OCI-LY7 (cell line): ENCODE measurements around the gene ZNF774. TPM values are rescaled to one million over a fixed set of nuclear protein-coding genes. Genes with fewer than 3 reads are reported as not detected.

Experiments used
- BruUV-seq: library from RNA; stranded (reverse); fragments of 400-500 nt; replicated peaks from 2 replicates; lab custom pipeline; 2021; lab: Mats Ljungman, UMichigan
- CTCF ChIA-PET: fragments of 300-600 bp; sonication (Branson Sonifier 250); formaldehyde crosslinking; loops from one replicate; lab custom pipeline; 2022; ENCODE audit warnings: antibody characterized with exemption; ENCODE audit not compliant: unreplicated experiment; lab: Charles Lee
- POLR2A ChIA-PET: fragments of 300-600 bp; sonication (Branson Sonifier 250); formaldehyde crosslinking; loops from one replicate; lab custom pipeline; 2022; ENCODE audit warnings: antibody characterized with exemption; lab: Charles Lee
- DNase-seq: peaks from one replicate; pipeline ENCODE4 v3.0.0-alpha.2; 2015; ENCODE audit warnings: low spot score
- H2AFZ ChIP-seq: fragments of 200-600 bp; sonication (generic), shearing (Covaris generic); 2 replicates; pipeline ENCODE4 v1.6.1; 2014; ENCODE audit warnings: mild to moderate bottlenecking, antibody characterized with exemption, low read length, moderate library complexity
- H3K27ac ChIP-seq: fragments of 200-600 bp; sonication (generic); 2 replicates; pipeline ENCODE4 v1.5.1; 2014; ENCODE audit warnings: mixed run types, low read depth, mild to moderate bottlenecking, moderate library complexity, low read length, inconsistent platforms; ENCODE audit not compliant: poor library complexity, severe bottlenecking
- H3K36me3 ChIP-seq: fragments of 200-600 bp; sonication (generic); 2 replicates; pipeline ENCODE4 v1.6.1; 2014; ENCODE audit warnings: mild to moderate bottlenecking, antibody characterized with exemption, low read length, moderate library complexity, mixed read lengths; ENCODE audit not compliant: insufficient read depth
- H3K4me1 ChIP-seq: fragments of 200-600 bp; sonication (generic); 2 replicates; pipeline ENCODE4 v1.5.1; 2014; ENCODE audit warnings: mild to moderate bottlenecking, low read length; ENCODE audit not compliant: insufficient read depth, poor library complexity, severe bottlenecking
- H3K4me2 ChIP-seq: fragments of 200-600 bp; sonication (generic); 2 replicates; pipeline ENCODE4 v1.6.1; 2014; ENCODE audit warnings: mild to moderate bottlenecking, low read length
- H3K4me3 ChIP-seq: fragments of 200-600 bp; sonication (generic); 2 replicates; pipeline ENCODE4 v1.5.1; 2014; ENCODE audit warnings: mild to moderate bottlenecking, low read depth, low read length; ENCODE audit not compliant: poor library complexity, severe bottlenecking
- H3K79me2 ChIP-seq: fragments of 200-600 bp; sonication (generic); 2 replicates; pipeline ENCODE4 v1.6.1; 2016; ENCODE audit warnings: low read depth, mild to moderate bottlenecking, low read length, moderate library complexity, mixed read lengths; ENCODE audit not compliant: insufficient read depth
- H3K9me2 ChIP-seq: fragments of 200-600 bp; sonication (generic); 2 replicates; pipeline ENCODE4 v1.6.1; 2016; ENCODE audit warnings: mild to moderate bottlenecking, low read length, mixed read lengths; ENCODE audit not compliant: insufficient read depth
- H3K9me3 ChIP-seq: fragments of 200-600 bp; sonication (generic); 2 replicates; pipeline ENCODE4 v1.6.1; 2014; ENCODE audit warnings: mild to moderate bottlenecking, mixed run types, low read length, mixed read lengths
- H4K20me1 ChIP-seq: fragments of 200-600 bp; sonication (generic); 2 replicates; pipeline ENCODE4 v1.6.1; 2014; ENCODE audit warnings: mild to moderate bottlenecking, antibody characterized with exemption, low read length, moderate library complexity, mixed read lengths; ENCODE audit not compliant: insufficient read depth
- EZH2phosphoT487 ChIP-seq: fragments of 200-600 bp; sonication (generic); IDR thresholded peaks from 2 replicates; pipeline ENCODE4 v1.6.1; 2018; ENCODE audit warnings: low read depth, borderline replicate concordance, mild to moderate bottlenecking, mixed run types, antibody characterized with exemption, low read length, moderate library complexity, mixed read lengths
- intact Hi-C: fragments of 100-400 bp; cut with micrococcal nuclease; formaldehyde crosslinking; loops from one replicate; pipeline ENCODE4 v1.10.0; 2022; ENCODE audit not compliant: unreplicated experiment
- total RNA-seq, 2 experiments: library from RNA; depleted of rRNA in 1 of 2; stranded (reverse); fragments of >200 nt in 1 of 2; shearing (Covaris generic) in 1 of 2; gene quantifications; 2 replicates each; pipeline ENCODE4 v1.2.3, GENCODE V29; 2014 to 2022
- TF ChIP-seq, protein P1 (sequence below): fragments of 200-600 bp; sonication (generic); conservative IDR thresholded peaks from 2 replicates; pipeline ENCODE4 v1.5.1; 2014; ENCODE audit warnings: mild to moderate bottlenecking, antibody characterized with exemption, low read length, moderate library complexity, mixed read lengths

ZNF774 gene
- total RNA-seq, 2 experiments from 2014 or later, result 1.2 to 1.6 TPM

DNA sequence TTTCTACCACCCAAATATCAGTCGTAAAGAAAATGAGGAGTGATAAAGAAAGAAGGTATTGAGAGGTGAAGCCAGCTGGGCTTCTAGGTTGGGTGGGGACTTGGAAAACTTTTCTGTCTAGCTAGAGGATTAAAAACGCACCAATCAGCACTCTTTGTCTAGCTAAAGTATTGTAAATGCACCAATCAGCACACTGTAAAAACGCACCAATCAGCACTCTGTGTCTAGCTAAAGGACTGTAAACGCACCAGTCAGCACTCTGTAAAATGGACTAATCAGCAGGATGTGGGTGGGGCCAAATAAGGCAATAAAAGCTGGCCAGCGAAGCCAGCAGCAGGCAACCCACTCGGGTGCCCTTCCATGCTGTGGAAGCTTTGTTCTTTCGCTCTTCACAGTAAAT is 23.0 kb downstream of the ZNF774 start:
- Histone ChIP-seq H3K9me2 (no peaks in the 10 kb centered on the region), H4K20me1 (no peaks in the 10 kb centered on the region), H3K79me2 (no peaks in the 10 kb centered on the region), H3K4me2 (no peak overlapping the region), H3K27ac (no peak overlapping the region), H2AFZ (no peak overlapping the region), H3K4me3 (no peak overlapping the region), H3K4me1 (peaks cover 19% of the 10 kb centered on the region), H3K9me3 (peaks cover 31% of the 10 kb centered on the region), H3K36me3 (no peaks in the 10 kb centered on the region; the same call in 1 of the 2 replicates)
- intact Hi-C loops, result no loop called here
- POLR2A ChIA-PET, result interaction anchor here (0.7 to 1.8 kb wide), 2 partner anchors 13 to 144 kb away, joined by 3 to 7 read pairs; partner anchors contain the start of gene IQGAP1
- CTCF ChIA-PET, result interaction anchor here (1.4 kb wide), 1 partner anchor 21 kb away, joined by 3 read pairs; no protein-coding TSS in a partner anchor
- TF ChIP-seq, protein P1, sequence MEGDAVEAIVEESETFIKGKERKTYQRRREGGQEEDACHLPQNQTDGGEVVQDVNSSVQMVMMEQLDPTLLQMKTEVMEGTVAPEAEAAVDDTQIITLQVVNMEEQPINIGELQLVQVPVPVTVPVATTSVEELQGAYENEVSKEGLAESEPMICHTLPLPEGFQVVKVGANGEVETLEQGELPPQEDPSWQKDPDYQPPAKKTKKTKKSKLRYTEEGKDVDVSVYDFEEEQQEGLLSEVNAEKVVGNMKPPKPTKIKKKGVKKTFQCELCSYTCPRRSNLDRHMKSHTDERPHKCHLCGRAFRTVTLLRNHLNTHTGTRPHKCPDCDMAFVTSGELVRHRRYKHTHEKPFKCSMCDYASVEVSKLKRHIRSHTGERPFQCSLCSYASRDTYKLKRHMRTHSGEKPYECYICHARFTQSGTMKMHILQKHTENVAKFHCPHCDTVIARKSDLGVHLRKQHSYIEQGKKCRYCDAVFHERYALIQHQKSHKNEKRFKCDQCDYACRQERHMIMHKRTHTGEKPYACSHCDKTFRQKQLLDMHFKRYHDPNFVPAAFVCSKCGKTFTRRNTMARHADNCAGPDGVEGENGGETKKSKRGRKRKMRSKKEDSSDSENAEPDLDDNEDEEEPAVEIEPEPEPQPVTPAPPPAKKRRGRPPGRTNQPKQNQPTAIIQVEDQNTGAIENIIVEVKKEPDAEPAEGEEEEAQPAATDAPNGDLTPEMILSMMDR, result no peak
- BruUV-seq, result no TSS peak
- no peak for DNase-seq

DNA sequence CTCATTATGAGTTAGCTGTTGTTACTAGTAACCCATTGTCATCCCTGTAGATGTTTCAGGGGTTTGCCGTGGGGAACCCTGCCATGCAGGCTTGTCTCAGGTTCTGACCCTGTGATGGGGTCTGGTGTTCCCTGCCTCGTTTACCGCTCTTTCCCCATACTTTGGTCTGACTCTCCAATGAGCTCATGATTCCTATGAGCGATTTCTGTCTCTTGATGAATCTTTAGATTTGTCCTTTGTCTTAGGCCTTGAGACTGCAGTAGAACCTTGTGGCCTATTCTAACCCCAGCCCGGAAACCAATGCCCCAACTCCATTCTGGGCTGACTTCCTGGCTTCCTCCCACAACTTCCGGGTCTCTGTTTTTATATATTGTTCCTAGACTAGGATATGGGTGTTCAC is 24.7 kb downstream of the ZNF774 start:
- CTCF ChIA-PET, result no interaction called here
- BruUV-seq, result no TSS peak
- peaks cover 35% of the 10 kb centered on the region for H3K9me3 ChIP-seq
- POLR2A ChIA-PET, result interaction anchor here (0.5 to 3.0 kb wide), 4 partner anchors 9 to 124 kb away, joined by 3 to 25 read pairs (median 8); partner anchors contain the start of gene IQGAP1
- H3K4me1 ChIP-seq, result peaks cover 10% of the 10 kb centered on the region
- intact Hi-C loops, result no loop called here
- no peaks in the 10 kb centered on the region; the same call in 1 of the 2 replicates for H3K36me3 ChIP-seq
- H3K27ac ChIP-seq, result no peak overlapping the region
- H3K4me2 ChIP-seq, result no peak overlapping the region
- no peaks in the 10 kb centered on the region for H3K9me2 ChIP-seq
- H4K20me1 ChIP-seq, result no peaks in the 10 kb centered on the region
- TF ChIP-seq, protein P1, result no peak
- TF ChIP-seq EZH2phosphoT487, result no peak
- no peaks in the 10 kb centered on the region for H3K79me2 ChIP-seq
- no peak overlapping the region for H3K4me3 ChIP-seq
- DNase-seq, result peak; percentile 33
- peak overlapping the region; percentile 98 for H2AFZ ChIP-seq

DNA sequence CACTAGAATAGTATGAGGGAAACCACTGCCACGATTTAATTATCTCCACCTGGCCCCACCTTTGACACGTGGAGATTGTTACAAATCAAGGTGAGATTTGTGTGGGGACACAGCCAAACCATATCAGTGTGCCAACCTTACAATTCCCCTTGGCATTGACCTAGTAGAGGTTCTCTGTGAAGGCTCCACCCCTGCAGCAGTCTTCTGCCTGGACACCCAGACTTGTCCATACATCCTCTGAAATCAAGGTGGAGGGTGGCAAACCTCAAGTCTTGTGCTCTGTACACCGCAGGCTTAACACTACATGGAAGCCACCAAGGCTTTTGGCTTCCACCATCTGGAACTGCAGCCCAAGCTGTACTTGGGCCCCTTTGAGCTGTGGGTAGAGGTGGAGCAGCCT is 27.2 kb downstream of the ZNF774 start:
- no peaks in the 10 kb centered on the region for H3K9me2 ChIP-seq
- intact Hi-C loops, result no loop called here
- H3K9me3 ChIP-seq, result peaks cover 35% of the 10 kb centered on the region
- peaks cover 17% of the 10 kb centered on the region for H3K4me1 ChIP-seq
- no peak overlapping the region for H3K27ac ChIP-seq
- no TSS peak for BruUV-seq
- no peak overlapping the region for H3K4me3 ChIP-seq
- no peak for DNase-seq
- ChIA-PET CTCF (no interaction called here), POLR2A (interaction anchor here (3.0 kb wide), 1 partner anchor 12 kb away, joined by 10 read pairs; no protein-coding TSS in a partner anchor)
- no peaks in the 10 kb centered on the region for H3K79me2 ChIP-seq
- no peaks in the 10 kb centered on the region for H4K20me1 ChIP-seq
- no peak overlapping the region for H2AFZ ChIP-seq
- H3K36me3 ChIP-seq, result no peaks in the 10 kb centered on the region; the same call in 1 of the 2 replicates
- no peak overlapping the region for H3K4me2 ChIP-seq
- TF ChIP-seq, protein P1, result no peak
- no peak for TF ChIP-seq EZH2phosphoT487
